GM18498 (cell line): Measurements from ENCODE around the gene LEFTY2.
"Not testable (repeated sequence)": the region's sequence is repeated elsewhere in the genome, so short reads cannot be mapped to it uniquely, and the experiment has no call there.

Experiments used
- ATAC-seq: cut with Tn5 transposase; IDR thresholded peaks from one replicate; pipeline ENCODE4 v1.9.1; 2021; ENCODE audit warnings: mild to moderate bottlenecking, moderate library complexity; ENCODE audit not compliant: unreplicated experiment

The LEFTY2 gene, protein sequence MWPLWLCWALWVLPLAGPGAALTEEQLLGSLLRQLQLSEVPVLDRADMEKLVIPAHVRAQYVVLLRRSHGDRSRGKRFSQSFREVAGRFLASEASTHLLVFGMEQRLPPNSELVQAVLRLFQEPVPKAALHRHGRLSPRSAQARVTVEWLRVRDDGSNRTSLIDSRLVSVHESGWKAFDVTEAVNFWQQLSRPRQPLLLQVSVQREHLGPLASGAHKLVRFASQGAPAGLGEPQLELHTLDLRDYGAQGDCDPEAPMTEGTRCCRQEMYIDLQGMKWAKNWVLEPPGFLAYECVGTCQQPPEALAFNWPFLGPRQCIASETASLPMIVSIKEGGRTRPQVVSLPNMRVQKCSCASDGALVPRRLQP

DNA sequence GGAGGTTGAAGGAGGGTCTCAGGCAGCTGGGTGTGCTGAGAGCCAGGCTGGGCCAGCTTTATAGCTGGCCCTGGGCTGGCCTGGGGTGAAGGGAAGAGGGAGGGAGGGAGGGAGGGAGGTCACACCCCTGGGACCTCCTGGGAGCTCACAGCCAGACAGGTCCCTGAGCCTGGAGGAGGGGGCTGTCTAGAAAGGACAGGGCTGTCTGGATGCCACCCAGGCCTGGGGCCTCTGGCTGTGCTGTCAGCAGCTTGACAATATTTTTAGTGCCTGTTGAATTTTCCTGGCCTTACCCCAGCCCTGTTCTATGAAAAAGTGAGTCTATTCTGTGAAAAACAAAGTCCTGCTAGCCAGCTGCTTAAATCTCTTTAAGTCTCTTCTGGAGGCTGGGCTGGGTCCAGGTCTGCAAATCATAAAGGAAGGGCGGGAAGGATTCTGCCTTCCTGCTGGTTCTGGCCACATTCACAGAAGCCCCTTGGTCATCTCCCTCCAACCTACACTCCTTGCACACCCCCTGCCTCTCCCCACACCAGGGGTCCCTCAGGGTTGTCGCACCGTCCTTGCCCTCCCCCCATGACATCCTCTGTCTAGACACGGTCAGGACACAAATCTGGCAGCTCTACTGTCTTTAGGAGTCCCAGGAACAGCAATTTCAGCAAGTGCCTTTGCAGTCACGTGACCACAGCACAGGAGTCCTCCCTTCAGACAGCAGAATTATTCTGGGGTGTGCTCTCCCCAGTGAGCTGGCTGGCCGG, at the start of gene LEFTY2:
Gene LEFTY2 (minus strand): TSS at position 34 of the 755 bp plus-strand sequence. CDS start 80 bp downstream, outside the sequence.
- ATAC-seq = no peak

DNA sequence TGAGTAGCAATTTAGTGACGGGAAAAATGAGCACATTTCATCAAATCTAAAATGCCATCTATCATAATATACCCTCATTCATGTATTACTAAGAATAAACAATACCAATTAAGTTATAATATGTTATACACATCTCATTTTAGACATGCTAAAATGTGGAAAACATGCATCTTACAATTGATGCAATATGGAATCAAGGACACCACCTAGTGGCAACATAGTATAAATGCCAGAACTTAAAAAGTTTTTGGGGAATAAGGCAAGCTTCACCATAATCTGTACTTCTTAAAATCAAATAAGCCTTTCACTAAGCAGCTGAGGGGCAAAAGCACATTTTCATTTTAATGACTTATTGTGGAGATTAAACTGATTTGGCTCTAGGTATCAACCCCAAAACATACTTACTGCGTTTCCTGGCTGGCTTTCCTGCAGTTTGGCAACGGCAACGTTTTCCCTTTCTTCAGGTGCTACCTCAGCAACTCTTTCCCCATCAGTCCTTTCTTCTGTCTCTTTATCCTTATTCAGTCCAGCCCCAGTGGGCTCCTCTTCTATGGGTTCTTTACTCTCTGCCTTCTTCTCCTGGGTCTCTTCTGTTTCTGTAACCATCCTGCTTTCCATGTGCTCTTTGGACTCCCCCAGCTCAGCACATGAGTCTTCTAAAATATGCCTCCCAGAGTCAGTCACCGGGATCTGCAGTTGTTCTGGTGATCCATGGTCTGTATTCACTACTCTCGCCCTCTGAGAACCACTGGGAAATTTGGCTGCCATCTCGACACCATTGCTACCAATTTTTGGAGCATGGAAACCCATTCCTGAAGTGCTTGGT, 46.7 kb upstream of the LEFTY2 start:
- no peak for ATAC-seq

DNA sequence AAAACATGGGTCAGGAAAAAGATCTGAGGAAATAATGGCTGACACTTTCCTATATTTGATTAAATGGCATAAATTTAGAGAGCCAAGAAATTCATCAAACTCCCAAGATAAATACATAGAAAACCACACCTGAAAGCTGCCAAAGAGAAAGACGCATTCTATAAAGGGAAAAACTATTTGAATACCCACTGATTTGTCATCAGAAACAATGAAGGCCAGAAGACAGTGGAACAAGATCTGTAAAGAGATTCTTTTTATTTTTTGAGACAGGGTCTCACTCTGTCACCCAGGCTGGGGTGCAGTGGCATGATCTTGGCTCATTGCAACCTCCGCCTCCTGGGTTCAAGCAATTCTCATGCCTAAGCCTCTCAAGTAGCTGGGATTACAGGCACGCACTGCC, 40.7 kb upstream of the LEFTY2 start:
- ATAC-seq = no peak

DNA sequence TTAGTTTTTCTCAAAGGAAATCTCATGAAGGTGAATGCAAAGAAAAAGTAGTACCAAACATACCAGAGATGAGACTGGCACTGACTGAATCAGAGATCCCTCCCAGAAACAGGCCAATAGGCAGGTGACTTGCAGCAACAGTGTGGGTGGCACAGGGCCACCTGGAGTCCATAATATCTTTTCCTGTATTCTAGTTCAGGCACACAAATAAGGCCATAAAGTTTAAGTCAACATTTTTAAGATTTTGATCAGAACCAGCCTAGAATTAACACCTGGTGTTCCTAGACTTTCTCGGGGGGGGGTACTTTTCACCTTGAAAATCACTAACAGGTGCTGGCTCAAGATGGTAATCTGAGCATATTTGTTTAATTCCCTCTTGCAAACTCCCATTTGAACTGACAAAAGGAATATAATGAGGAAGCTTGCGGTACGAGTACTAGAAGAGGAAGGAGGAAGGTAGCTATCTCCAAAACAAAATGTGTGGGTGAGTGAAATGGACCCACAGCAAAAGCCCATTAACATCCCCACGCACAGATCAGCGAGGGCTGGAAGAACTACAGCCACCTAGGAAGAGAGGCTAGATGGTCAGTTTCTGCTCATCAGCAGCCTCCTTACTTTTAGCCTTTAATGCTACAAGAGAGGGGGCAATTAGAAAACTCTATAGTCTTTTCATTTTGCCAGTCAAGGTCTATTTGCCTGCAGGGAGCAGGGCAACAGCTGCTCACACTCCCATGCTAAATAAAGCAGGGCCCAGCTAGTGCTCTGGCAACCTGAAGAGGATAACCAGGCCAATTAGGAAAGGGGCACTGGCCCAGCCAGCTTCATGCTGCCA, 39.2 kb upstream of the LEFTY2 start:
- no peak for ATAC-seq

DNA sequence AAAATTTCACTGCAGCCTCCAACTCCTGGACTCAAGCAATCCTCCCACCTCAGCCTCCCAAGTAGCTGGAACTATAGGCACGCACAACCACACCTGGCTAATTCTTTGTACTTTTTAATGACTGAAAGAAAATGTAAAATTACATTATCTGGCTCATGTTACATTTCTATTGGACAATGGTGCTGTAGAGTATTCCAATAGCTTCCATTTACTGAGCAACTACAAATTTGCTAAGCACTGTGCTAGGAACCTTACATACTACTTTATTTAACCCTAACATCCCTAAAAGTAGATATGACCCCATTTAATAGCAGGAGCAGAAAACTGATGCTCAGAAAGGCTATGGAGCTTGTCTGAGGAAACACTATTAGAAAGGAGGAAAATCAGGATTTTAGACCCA, 38.4 kb upstream of the LEFTY2 start:
- ATAC-seq = no peak

DNA sequence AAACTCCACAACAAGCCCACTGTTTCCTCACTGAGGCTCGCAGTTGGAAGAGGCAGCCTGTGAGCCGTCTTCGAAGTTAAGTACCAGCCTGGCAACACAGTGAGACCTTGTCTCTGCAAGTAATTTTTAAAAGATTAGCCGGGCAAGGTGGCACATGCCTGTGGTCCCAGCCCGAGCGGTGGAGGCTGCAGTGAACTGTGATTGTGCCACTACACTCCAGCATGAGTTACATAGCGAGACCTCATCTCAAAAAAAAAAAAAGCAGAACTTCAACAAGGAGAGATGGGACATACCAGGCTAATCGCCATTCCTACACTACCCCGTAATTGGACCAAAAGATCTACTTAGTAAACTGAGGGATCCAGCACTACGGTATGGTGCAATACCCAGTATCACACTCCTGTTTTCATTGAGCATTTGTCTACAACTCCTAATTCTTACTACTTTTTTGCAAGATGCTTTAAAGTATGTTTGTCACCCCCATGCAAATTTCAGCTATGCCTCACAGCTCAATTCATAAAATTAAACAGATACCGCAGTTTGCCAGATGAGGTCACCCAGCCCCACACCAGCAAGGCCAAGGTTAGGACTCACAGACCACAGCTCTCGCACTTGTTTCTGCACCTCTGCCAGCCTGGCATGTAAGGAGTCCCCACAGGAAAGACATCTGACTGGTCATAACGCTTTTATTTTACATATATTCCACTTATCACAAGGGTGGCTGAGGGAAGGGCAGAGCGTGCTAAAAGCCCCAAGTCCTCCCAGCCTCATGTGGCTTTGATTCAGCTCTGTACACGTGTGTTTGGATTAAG, 37.1 kb upstream of the LEFTY2 start:
- ATAC-seq = peak; percentile 63

DNA sequence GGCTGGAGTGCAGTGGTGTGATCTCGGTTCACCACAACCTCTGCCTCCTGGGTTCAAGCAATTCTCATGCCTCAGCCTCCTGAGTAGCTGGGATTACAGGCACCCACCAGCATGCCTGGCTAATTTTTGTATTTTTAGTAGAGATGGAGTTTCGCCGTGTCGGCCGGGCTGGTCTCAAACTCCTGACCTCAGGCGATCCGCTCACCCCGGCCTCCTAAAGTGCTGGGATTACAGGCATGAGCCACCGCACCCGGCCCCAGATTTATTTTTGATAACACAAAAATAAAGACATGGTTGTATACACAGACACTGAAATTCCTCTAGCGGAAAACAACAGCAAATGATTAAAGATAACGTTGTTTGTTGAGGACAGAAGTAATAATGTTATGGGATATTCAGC, 34.1 kb upstream of the LEFTY2 start:
- ATAC-seq = not testable (repeated sequence)

DNA sequence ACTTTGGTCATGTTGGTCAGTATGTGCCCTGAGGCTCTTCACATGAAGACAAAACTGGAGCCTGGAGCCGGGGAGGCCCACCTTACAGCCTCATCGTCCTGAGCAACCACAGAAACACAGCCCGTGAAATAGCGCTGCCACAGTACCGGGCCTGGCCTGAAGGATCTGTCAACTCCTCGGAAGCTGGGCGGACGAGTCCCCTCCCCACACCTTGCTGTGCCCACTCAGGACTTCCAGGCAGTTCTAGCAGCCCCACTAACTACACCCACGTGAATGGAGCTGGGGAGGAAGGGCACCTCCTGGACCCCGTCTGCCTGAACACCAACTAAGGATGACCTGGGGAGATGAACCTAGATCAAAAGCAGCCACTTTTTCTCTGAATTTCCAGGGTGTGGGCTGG, 33.4 kb upstream of the LEFTY2 start:
- ATAC-seq = no peak

DNA sequence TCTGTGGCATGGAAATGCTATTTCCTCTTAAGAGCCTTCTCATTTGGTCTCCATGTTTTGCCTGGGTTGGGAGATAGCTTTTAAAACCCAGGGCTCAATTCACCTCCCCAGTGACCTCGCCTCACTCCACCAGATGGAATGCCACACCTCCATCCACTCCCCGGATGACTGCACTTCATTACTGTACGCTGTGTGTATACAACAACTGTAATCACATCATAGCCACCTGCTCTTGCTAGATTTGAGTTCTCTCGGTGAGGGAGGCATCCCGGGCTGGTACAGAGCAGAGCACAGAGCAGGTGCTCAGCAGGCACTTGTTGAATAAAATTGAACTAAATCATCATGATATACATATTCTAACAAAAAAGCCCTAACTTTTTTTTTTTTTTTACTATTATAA, 32.1 kb upstream of the LEFTY2 start:
- no peak for ATAC-seq

DNA sequence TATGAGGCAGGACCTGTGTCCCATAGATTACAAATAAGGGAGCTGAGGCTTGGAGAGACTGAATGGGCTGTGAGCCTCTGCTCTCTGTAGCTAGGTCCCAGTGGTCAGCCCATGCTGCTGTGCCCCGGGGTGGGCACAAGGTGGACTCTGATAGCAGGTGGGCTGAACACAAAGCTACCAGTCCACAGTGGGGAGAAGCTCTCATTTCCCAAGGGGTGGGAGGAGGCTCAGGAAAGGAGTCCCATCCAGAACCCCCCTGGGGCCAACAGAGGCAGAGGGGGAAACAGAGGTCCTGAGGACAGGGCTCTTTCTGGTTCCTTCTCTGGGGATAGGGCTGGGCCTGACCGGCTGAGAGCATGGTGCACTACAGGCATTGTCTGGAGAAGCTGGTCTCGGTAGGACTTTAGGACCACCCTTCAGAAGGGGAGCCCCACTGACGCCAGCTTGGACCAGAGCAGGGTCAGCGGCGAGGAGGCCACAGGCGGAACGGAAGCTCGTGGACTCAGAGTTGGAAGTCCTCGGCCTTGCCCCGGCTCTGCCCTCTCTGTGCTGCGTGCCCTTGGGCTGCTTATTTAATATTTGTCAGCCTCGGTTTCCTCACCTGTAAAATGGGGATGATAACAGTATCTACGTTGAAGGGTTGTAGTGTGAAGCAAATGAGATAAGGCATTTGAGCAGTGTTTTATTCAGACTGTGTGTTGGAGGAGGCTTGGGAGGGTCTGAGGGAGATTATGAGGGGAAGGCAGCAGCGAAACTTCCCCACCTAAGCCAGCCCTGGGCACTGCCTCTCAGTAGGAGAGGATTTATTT, 31.5 kb upstream of the LEFTY2 start:
- no peak for ATAC-seq

DNA sequence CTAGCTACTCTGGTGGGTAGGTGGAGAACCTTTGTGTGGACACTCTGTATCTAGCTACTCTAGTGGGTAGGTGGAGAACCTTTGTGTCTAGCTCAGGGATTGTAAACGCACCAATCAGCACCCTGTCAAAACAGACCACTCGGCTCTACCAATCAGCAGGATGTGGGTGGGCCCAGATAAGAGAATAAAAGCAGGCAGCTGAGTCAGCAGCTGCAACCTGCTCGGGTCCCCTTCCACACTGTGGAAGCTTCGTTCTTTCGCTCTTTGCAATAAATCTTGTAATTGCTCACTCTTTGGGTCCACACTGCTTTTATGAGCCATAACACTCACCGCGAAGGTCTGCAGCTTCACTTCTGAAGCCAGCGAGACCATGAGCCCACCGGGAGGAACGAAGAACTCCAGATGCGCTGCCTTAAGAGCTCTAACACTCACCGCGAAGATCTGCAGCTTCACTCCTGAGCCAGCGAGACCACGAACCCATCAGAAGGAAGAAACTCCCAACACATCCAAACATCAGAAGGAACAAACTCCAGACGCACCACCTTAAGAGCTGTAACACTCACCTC, 29.7 kb upstream of the LEFTY2 start:
- not testable (repeated sequence) for ATAC-seq

DNA sequence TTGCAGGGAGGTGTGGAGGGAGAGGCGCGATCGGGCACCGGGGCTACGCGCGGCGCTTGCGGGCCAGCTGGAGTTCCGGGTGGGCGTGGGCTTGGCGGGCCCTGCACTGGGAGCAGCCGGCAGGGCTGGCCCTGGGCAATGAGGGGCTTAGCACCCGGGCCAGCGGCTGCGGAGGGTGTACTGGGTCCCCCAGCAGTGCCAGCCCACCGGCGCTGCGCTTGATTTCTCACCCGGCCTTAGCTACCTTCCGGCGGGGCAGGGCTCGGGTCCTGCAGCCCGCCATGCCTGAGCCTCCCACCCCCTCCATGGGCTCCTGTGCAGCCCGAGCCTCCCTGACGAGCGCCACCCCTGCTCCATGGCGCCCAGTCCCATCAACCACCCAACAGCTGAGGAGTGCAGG, 28.7 kb upstream of the LEFTY2 start:
- not testable (repeated sequence) for ATAC-seq

DNA sequence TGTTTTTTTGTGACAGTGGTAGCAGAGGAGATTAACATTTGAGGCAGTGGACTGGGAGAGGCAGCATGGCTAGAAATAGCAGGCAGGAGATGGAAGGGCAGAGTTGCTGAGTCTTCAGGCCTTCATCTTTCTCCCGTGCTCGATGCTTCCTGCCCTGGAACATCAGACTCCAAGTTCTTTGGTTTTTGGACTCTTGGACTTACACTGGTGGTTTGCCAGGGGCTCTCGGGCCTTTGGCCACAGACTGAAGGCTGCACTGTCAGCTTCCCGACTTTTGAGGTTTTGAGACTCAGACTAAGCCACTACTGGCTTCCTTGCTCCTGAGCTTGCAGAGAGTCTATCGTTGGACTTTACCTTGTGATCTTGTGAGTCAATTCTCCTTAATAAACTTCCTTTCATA, 24.2 kb upstream of the LEFTY2 start:
- ATAC-seq = no peak

DNA sequence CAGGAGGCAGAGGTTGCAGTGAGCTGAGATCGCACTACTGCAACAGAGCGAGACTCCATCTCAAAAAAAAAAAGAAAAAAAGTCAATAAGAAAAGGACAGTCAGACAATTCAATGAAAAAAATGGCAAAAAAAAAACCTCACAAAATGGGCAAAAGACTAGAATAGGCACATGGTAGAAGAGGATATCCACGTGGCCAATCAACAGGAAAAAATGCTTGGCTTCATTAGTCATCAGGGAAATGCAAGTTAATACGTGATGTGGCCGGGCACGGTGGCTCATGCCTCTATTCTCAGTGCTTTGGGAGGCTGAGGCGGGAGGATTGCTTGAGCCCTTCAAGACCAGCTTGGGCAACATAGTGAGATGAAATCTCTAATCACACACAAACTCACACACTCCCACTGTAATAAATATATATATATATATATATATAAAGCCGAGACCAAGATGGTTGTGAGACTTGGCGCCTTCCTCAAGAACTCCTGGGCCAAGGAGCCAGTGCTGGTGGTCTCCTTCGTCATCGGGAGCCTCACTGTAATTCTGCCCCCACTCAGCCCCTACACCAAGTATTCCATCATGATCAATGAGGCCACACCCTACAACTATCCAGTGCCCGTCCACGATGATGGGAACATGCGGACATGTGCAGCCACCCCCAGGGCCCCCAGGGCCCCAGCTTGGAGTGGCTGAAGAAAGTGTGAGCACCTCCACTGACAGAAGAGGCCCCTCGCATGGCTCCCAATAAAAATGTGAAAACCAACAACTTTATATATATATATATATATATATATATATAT, 22.9 kb upstream of the LEFTY2 start:
- ATAC-seq = no peak

DNA sequence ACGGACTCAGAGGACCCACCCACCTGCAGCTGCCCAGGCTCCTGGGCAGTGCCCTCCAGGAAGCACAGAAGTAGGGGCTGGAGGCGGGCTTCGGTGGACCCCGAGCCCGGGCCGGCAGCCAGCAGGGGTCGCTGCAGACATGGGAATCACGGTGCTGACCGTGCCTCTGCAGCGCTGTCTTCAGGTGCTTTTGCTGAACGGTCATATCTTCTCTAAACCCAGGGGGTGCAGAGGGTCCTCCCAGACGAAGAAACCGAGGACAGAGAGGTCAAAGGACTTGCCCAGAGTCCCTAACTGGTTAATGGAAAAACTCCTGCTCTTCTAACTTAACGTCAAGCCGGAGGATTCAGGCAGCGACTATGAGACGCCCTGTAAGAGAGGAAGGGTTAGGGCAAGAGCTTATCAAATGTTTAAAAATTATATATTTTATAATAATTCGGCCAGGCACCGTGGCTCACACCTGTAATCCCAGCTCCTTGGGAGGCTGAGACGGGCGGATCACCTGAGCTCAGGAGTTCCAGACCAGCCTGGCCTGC, 21.5 kb upstream of the LEFTY2 start:
- peak; percentile 73 for ATAC-seq

DNA sequence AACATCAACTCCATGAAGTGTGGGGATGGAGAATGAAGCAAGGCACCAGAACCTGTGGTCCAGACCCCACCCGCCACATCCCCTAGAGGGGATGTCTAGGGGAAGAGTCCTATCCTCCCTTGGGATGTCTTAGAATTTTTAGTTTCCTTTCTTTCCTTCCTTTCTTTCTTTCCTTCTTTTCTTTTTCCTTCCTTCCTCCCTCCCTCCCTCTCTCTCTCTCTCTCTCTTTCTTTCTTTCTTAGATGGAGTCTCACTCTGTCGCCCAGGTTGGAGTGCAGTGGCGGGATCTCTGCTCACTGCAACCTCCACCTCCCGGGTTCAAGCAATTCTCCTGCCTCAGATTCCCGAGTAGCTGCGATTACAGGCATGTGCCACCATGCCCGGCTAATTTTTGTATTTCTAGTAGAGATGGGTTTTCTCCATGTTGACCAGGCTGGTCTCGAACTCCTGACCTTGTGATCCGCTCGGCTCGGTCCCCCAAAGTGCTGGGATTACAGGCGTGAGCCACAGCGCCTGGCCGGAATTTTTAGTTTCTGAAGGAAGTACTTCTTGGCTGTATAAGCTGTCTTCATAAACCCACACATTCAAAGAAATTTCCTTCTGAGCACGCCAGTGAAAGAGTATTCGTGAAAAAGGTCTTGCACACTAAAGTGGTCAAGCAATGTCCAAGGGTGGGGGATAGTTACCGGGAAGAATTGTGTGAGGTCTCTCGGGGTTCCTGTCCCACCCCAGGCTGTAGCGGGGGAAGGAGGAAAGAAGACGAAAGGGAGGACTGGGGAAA, 20.8 kb upstream of the LEFTY2 start:
- ATAC-seq = no peak

DNA sequence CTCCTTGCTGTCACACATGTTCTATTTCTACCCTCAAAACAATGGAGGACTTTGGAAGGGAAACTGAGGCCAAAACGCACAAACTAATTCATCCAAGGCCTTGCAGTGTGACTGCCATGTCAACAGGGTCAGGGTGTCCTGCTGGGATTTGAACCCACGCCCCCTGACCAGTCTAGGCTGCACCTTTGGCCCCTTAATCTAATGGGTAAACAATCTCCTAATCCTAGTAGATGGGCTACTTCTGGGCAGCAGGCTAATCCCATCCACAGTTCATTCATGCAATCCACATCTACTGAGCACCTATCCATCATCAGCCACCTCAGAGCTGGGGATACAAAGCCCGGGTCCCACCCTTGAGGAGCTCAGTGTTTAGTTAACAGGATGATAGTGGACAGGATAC, 17.0 kb upstream of the LEFTY2 start:
- ATAC-seq = no peak
